Activated T-cell treated with anti-CD3 and anti-CD28 coated beads, Interleukin-2, amount 50 U/mL, for 4 hours (primary cell): Measurements from ENCODE around the gene POLR1D. TPM values are rescaled to one million over a fixed set of nuclear protein-coding genes. Genes with fewer than 3 reads are reported as not detected.
"Not testable (repeated sequence)": the region's sequence is repeated elsewhere in the genome, so short reads cannot be mapped to it uniquely, and the experiment has no call there.

Experiments used
- ATAC-seq, 2 donors: fragments of 200-7000 bp; cut with Tn5 transposase; one replicate each; pipeline ENCODE4 v1.10.0; 2021
- DNase-seq: peaks from one replicate; pipeline ENCODE4 v3.0.0-alpha.2; 2020
- H3K27me3 Mint-ChIP-seq: one replicate; pipeline ENCODE4 v1.8.0; 2021; ENCODE audit warnings: low read depth, mixed read lengths
- H3K36me3 Mint-ChIP-seq: one replicate; pipeline ENCODE4 v1.8.0; 2022; ENCODE audit warnings: mixed read lengths; ENCODE audit not compliant: insufficient read depth
- H3K4me1 Mint-ChIP-seq: one replicate; pipeline ENCODE4 v1.8.0; 2021; ENCODE audit warnings: low read depth, mixed read lengths
- H3K4me3 Mint-ChIP-seq: one replicate; pipeline ENCODE4 v1.8.0; 2021; ENCODE audit warnings: mild to moderate bottlenecking, moderate library complexity, mixed read lengths
- H3K9me3 Mint-ChIP-seq: one replicate; pipeline ENCODE4 v1.8.0; 2021; ENCODE audit warnings: mixed read lengths
- total RNA-seq, 3 donors: library from RNA; stranded (reverse); gene quantifications; one replicate each; pipeline ENCODE4 v1.2.1, GENCODE V29; 2021

POLR1D gene
- total RNA-seq, 3 donors from 2014 or later: 129 to 146 (median 135) TPM

DNA sequence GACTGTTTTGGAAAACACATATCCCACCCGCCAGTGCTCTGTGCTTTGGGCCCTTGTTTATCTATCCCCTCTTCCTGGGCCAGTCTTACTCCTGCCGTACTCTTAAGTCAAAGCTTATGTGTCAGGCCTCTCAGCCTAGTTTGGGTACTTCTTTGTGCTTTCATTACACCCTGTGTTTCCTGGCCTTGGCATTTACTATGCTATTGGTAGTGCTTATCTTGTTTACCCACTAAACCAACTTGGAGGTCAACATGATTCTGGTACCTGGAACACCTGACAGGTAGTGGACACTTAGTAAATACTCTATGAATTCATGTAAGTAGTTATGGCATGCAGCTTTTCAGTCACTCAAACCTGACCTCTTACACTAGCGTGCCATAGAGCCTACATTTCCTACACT is 2.4 kb downstream of the POLR1D start:
- H3K36me3 Mint-ChIP-seq: peaks cover 43% of the 10 kb centered on the region
- peaks cover 65% of the 10 kb centered on the region for H3K4me1 Mint-ChIP-seq
- H3K27me3 Mint-ChIP-seq: no peaks in the 10 kb centered on the region
- H3K9me3 Mint-ChIP-seq: no peaks in the 10 kb centered on the region
- ATAC-seq (no peak), DNase-seq (no peak)
- H3K4me3 Mint-ChIP-seq: no peak overlapping the region

DNA sequence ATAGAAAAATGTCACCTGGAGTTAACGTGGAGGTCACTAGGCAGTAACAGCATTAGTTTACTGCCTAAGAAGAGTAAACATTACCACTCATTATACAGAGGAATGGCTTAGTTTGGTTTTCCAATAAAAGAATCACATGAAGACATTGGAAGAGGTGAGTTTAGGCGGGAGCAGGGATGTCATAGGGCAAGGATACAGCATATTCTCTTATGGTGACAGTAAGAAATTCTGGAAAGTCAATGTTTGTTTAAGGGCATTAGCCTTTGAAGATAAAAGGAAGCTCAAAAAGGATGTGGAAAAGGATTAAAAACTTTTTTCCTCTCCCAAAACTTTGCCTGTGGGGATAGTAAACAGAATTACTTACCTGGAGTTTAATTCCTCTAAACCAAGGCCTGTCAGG is 4.1 kb downstream of the POLR1D start:
- ATAC-seq: no peak
- H3K9me3 Mint-ChIP-seq: no peaks in the 10 kb centered on the region
- no peak overlapping the region for H3K4me3 Mint-ChIP-seq
- H3K27me3 Mint-ChIP-seq: no peaks in the 10 kb centered on the region
- peaks cover 44% of the 10 kb centered on the region for H3K36me3 Mint-ChIP-seq
- peaks cover 67% of the 10 kb centered on the region for H3K4me1 Mint-ChIP-seq
- DNase-seq: no peak

DNA sequence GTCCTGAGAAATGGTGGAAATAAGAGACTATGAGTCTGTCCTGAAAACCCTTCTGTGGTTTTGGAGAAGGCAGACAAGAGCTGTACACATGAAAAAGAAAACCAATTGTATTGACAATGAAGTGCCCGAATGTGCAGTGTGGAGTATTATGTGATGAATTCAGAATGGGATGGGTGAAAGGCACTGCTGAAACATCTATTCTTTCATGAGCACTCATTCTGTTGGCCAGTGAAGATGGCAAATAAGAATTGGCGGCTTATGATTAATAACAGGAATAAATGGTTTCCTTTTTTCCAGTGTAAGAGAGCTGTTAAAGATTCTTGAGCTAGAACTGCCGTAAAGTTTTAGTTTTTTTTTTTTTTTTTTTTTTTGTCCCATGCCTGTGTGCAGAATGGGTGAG is 5.7 kb downstream of the POLR1D start:
- DNase-seq (no peak), ATAC-seq (no peak)
- Mint-ChIP-seq H3K36me3 (peaks cover 47% of the 10 kb centered on the region), H3K9me3 (no peaks in the 10 kb centered on the region), H3K27me3 (no peaks in the 10 kb centered on the region), H3K4me3 (no peak overlapping the region), H3K4me1 (peaks cover 74% of the 10 kb centered on the region)

DNA sequence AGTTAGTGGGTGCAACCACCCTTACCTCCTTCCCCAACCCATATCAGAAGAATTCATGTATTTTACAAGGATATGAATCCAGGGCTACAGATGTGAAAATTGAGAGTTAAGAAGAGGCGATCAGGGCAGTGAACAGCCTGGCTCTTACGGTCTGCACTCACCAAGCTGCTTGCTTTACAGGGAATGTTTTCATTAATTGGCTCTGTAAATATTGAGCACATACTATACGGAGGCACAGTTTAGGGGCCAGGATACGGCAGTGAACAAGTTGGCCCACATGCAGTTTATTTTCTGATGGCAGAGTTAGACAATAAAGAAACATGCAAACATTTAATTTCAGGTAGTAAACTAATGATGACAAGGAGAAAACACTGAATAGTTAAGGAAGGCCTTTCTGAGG is 6.4 kb downstream of the POLR1D start:
- peaks cover 48% of the 10 kb centered on the region for H3K36me3 Mint-ChIP-seq
- H3K4me1 Mint-ChIP-seq: peaks cover 70% of the 10 kb centered on the region
- H3K27me3 Mint-ChIP-seq: no peaks in the 10 kb centered on the region
- ATAC-seq (no peak), DNase-seq (no peak)
- H3K9me3 Mint-ChIP-seq: no peaks in the 10 kb centered on the region
- no peak overlapping the region for H3K4me3 Mint-ChIP-seq

DNA sequence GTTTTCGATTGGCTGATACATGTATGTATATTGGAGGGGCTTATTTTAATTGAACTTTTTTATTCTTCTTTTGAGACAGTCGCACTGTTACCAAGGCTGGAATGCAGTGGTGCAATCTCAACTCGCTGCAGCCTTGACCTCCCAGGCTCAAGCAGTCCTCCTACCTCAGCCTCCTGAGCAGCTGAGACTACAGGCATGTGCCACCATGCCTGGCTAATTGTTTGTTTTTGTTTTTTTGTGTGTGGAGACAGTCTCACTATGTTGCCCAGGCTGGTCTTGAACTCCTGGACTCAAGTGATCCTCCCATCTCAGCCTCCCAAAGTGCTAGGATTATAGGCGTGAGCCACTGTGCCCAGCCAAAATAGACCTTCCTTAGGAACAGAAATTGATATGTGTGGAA is 7.1 kb downstream of the POLR1D start:
- DNase-seq, ATAC-seq, H3K9me3 Mint-ChIP-seq, H3K4me3 Mint-ChIP-seq, H3K27me3 Mint-ChIP-seq: not testable (repeated sequence)
- peaks cover 49% of the 10 kb centered on the region for H3K36me3 Mint-ChIP-seq
- H3K4me1 Mint-ChIP-seq: peaks cover 63% of the 10 kb centered on the region

DNA sequence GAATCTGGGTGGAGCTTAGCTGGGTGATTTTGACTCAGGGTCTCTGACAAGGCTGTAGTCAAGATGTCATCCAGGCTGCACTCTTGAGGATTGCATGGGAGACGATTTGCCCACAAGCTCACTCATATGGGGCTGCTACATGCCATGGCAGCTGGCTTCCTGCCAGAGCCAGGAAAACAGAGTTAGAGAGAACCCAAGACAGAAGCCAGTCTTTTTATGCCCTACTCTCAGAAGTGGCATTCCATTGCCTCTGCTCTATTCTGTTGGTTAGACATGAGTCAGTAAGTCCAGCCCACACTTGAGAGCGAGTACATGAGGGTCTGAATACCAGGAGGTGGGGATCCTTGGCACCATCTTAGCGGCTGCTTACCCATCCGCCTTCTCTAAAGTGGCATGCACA is 9.5 kb downstream of the POLR1D start:
- no peaks in the 10 kb centered on the region for H3K9me3 Mint-ChIP-seq
- H3K36me3 Mint-ChIP-seq: peaks cover 32% of the 10 kb centered on the region
- ATAC-seq (no peak), DNase-seq (no peak)
- H3K4me1 Mint-ChIP-seq: peaks cover 58% of the 10 kb centered on the region
- no peak overlapping the region for H3K4me3 Mint-ChIP-seq
- H3K27me3 Mint-ChIP-seq: no peaks in the 10 kb centered on the region

DNA sequence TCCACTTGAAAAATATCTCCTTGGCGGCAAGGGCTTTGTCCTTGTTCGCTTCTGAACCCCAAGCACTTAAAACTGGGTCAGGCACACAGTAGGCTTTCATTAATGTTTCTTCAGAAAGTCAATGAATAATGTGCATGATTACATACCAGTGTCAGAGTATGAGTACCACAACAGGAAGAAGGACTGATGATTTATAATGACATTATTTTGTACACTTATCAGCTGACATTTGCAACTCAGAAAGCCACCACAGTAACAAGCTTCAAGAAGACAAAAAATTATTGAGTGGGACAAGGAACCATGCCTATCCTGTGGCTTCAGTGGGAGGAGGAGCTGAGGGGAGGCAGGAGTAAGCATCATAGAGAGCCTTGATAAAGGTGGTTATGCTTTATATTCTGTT is 10.0 kb downstream of the POLR1D start:
- no peaks in the 10 kb centered on the region for H3K9me3 Mint-ChIP-seq
- DNase-seq (no peak), ATAC-seq (peak in 1 of 2 donors; percentile 43)
- H3K36me3 Mint-ChIP-seq: peaks cover 29% of the 10 kb centered on the region
- peaks cover 59% of the 10 kb centered on the region for H3K4me1 Mint-ChIP-seq
- no peaks in the 10 kb centered on the region for H3K27me3 Mint-ChIP-seq
- H3K4me3 Mint-ChIP-seq: no peak overlapping the region

DNA sequence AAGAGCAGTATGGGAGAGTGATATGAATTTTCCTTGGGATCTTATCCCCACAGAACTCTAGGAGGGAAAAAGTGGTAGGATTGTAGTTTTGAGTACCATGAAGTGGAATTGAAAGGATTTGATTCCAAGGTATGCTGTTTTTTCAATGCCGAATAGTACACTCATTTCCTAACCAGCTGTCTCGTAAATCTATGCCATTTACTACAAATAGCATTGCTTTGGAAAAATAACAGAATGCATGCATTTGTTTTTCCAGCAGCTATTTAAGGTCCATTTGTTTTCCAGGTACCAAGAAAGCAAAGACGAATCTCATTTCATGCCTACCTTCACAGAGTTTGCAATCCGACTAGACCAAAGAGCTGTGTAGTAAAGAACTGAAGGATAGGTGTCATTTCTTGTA is 10.5 kb downstream of the POLR1D start:
- no peak for DNase-seq
- H3K9me3 Mint-ChIP-seq: no peaks in the 10 kb centered on the region
- H3K4me1 Mint-ChIP-seq: peaks cover 59% of the 10 kb centered on the region
- no peak for ATAC-seq
- H3K4me3 Mint-ChIP-seq: no peak overlapping the region
- H3K36me3 Mint-ChIP-seq: peaks cover 23% of the 10 kb centered on the region
- H3K27me3 Mint-ChIP-seq: no peaks in the 10 kb centered on the region

DNA sequence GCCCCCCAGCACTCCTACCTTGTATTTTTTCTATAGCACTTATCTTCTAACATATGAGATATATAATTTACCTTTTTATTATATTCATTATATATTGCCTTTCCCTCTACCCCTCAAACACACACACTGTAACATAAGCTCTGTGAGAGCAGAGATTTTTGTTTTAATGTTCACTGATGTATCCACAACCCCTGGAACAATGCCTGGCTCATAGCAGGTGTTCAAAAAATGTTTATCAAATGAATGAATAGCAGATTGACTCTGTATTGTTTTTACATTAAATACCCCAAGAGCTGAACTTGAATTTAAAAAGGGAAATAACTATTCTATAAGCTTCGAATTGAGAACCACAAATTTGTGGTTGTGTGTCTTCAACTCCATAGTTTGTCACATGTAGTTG is 11.0 kb downstream of the POLR1D start:
- ATAC-seq (no peak), DNase-seq (no peak)
- H3K4me1 Mint-ChIP-seq: peaks cover 56% of the 10 kb centered on the region

DNA sequence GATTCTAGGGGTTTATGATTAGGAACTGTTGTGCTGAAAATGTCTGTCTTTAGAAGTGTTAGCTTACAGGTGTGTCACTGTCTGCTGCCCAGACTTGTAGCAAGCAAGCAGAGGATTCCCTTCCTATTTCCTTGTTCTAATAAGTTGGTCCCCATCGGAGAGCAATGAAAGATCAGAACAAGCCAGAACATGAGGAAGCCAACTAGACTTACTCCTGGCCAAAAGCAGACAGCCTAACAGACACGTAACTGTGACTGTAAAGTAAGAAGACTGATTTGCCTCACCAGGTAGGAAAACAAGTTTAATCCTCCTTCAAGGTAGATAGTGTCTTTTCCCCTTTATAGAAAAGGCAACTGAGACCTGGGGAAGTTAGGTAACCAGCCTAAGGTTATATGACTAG is 12.5 kb downstream of the POLR1D start:
- Mint-ChIP-seq H3K9me3 (no peaks in the 10 kb centered on the region), H3K36me3 (peaks cover 18% of the 10 kb centered on the region), H3K4me3 (no peak overlapping the region), H3K4me1 (peaks cover 57% of the 10 kb centered on the region), H3K27me3 (no peaks in the 10 kb centered on the region)
- no peak for ATAC-seq
- DNase-seq: no peak

More for the DNA sequence above, 11.0 kb downstream of the POLR1D start:
- no peaks in the 10 kb centered on the region for H3K9me3 Mint-ChIP-seq
- no peak overlapping the region for H3K4me3 Mint-ChIP-seq
- H3K27me3 Mint-ChIP-seq: no peaks in the 10 kb centered on the region
- H3K36me3 Mint-ChIP-seq: peaks cover 19% of the 10 kb centered on the region

DNA sequence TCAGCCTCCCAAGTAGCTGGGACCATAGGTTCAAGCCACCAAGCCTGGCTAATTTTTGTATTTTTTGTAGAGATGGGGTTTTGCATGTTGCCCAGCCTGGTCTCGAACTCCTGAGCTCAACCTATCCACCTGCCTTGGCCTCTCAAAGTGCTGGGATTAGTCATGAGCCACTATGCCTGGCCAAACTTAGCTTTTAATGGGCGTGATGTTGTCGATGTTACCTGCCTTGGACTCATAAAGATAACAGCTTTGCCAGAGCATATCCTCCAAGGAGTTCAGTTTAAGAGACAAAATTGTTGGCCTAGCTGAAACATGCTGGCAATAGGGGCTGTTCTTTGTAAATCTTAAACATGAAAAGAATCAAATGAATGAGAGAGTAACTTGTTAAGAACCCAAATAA is 13.1 kb downstream of the POLR1D start:
- peaks cover 63% of the 10 kb centered on the region for H3K4me1 Mint-ChIP-seq
- H3K36me3 Mint-ChIP-seq: peaks cover 21% of the 10 kb centered on the region
- no peak for ATAC-seq
- DNase-seq: no peak
- H3K4me3 Mint-ChIP-seq: no peak overlapping the region
- H3K9me3 Mint-ChIP-seq: no peaks in the 10 kb centered on the region
- no peaks in the 10 kb centered on the region for H3K27me3 Mint-ChIP-seq

DNA sequence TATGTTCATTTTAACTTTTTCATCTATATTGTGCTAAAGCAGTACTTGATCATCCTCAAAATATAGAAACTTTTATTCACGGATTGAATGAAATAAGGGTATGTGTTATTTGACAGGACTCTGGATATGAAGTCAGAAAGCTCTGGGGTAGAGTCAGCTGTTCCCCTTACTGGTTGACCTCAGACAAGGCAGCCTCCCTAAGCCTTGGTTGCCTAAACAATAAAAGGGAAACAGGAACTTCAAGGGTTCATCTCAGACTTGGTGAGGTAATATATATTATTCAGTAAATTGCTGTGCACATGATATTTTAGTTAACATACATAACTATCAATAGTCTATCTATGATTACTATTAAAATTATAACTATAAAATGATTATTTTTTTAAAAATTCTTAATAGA is 13.6 kb downstream of the POLR1D start:
- peaks cover 64% of the 10 kb centered on the region for H3K4me1 Mint-ChIP-seq
- no peaks in the 10 kb centered on the region for H3K27me3 Mint-ChIP-seq
- H3K4me3 Mint-ChIP-seq: no peak overlapping the region
- ATAC-seq (no peak), DNase-seq (no peak)
- H3K9me3 Mint-ChIP-seq: no peaks in the 10 kb centered on the region
- H3K36me3 Mint-ChIP-seq: peaks cover 21% of the 10 kb centered on the region

DNA sequence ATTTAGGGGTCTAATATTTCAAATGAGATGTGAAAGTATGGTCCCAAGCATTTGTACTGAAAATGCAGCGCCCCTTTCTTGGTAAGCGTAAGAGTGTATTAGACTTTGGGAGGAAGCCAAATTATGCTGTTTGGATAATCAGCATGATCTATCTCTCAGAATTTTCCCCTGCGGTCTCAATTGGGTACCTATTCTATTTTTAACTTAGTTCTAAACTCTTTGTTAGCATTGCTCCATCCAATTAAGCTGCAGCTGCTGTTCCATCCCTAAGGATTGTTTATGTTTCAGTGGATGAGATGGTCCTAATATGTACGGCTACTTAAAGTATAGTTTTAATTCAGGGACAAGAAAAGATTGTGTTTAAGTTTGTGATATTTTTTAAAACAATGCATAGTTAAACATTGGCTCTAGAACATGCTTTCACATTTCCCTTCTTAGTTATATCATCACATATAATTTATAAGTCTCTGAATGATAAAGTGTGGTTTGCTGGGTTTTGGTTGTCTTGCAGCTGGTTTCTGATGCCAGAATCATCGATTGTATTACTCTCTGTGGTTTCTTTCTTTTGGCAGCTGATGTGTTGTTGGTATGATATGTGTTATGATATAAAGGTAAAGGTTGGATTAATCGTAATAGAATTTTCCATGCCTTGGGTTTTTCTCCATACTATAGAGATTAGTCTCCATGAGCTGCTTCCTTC is 15.0 kb downstream of the POLR1D start:
- Mint-ChIP-seq H3K4me1 (peaks cover 54% of the 10 kb centered on the region), H3K36me3 (peaks cover 16% of the 10 kb centered on the region), H3K9me3 (no peaks in the 10 kb centered on the region), H3K27me3 (no peaks in the 10 kb centered on the region), H3K4me3 (no peak overlapping the region)
- peak; percentile 43 to 48 for ATAC-seq
- no peak for DNase-seq

DNA sequence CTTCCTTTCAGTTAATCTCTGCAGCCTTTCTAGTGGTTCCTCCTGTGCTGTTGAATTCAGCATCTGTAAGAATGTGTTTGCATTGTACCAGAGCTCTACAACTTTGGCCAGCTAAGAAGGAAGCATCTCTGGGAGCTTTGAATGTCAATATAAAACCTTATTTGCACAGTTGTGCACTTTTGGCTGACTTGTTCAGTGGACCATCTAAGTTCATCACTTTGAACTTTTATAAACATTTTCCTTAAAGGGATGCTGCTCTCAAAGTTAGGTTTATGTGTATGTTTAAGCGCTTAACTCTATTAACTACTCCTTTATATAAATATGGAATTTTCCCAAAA is 15.6 kb downstream of the POLR1D start:
- ATAC-seq (no peak), DNase-seq (no peak)
- Mint-ChIP-seq H3K4me1 (peaks cover 56% of the 10 kb centered on the region), H3K36me3 (peaks cover 17% of the 10 kb centered on the region), H3K9me3 (no peaks in the 10 kb centered on the region), H3K4me3 (no peak overlapping the region), H3K27me3 (no peaks in the 10 kb centered on the region)

DNA sequence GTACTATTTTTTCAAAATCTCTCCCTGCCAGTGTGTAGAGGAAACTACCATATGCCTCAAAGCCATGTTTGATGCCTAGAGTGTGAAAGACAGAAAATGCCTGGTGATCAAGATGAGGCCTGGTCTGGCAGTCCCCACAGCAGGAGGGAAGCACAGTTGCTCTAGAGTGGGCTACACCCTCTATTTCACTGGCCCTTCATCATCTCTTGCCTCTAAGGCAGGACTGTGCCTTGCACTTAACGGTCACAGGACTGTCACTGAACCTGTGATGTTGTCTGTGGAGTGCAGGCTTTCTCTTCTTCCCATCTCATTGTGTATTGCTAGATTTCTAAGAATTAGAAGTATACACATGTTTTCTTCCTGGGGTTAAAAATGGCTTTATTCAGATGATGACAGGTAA is 16.3 kb downstream of the POLR1D start:
- DNase-seq (no peak), ATAC-seq (no peak)
- no peak overlapping the region for H3K4me3 Mint-ChIP-seq
- peaks cover 61% of the 10 kb centered on the region for H3K4me1 Mint-ChIP-seq
- no peaks in the 10 kb centered on the region for H3K9me3 Mint-ChIP-seq
- H3K27me3 Mint-ChIP-seq: no peaks in the 10 kb centered on the region
- H3K36me3 Mint-ChIP-seq: peaks cover 19% of the 10 kb centered on the region

DNA sequence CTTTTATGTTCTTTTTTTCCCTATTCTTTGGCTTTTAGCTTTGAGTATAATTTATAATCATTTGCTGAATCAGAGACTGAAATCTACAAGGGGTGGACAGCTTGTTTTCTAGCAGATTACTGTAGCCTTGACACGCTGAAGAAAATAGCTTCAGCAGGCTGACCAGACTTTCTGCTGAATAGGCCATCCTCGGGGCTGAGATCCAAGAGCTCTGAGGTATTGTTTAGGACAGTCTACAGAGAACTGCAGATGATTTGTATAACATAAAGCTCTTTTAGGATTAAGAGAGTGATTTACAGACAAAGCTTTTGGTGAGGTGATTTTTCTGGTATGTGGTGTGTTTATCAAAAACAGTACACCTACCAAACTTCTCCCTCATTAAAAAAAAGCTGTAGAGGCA is 16.8 kb downstream of the POLR1D start:
- Mint-ChIP-seq H3K36me3 (peaks cover 15% of the 10 kb centered on the region), H3K9me3 (no peaks in the 10 kb centered on the region), H3K27me3 (no peaks in the 10 kb centered on the region), H3K4me1 (peaks cover 66% of the 10 kb centered on the region), H3K4me3 (no peak overlapping the region)
- no peak for ATAC-seq
- DNase-seq: no peak
